ENCODE data around the gene HAS3.

The HAS3 gene

DNA sequence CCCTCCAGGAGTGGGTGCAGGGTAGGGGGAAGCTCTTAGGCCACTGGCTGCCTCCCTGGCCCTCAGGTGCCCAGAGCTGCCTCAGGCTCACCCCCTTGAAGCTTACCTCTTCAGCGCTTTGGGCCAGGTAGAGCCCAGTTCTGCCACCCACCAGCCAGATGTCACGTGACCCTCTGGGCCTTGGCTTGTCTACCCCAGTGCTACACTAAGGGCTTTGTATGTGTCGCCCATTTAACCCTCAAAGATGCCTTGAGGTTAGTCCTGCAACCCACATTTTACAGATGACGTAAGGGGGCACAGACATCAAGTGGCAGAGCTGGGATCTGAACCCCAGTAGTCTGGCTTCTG is 3.4 kb downstream of the HAS3 start:
- ChIA-PET CTCF (interaction anchor here (0.7 to 1.9 kb wide), 3 partner anchors 15 to 206 kb away, joined by 3 to 19 read pairs (median 3); no protein-coding TSS in a partner anchor), POLR2A (interaction anchor here (1.3 kb wide), 1 partner anchor 24 kb away, joined by 3 read pairs; no protein-coding TSS in a partner anchor)
- Histone ChIP-seq H3K27ac (ENCODE audit: extremely low read depth, low read depth, low read length) (no peak overlapping the region), H3K4me3 (ENCODE audit: low read depth, low read length) (no peak overlapping the region), H3K4me1 (ENCODE audit: control insufficient read depth, insufficient read depth, low read length) (no peaks in the 10 kb centered on the region; the same call in 1 of the 2 replicates), H3K36me3 (ENCODE audit: control insufficient read depth in 2 of 2, insufficient read depth in 1 of 2, low read length in 2 of 2) (peaks cover 0 to 21% of the 10 kb centered on the region in 2 experiments; a peak in 1 of 3 replicates), H3K9me3 (ENCODE audit: control insufficient read depth, insufficient read depth, low read depth, low read length) (no peaks in the 10 kb centered on the region)
- TF ChIP-seq ZNF423 (tag by site-specific recombination; IDR thresholded peaks at IDR 0.05) (no peak), ZBTB1 (tag by site-specific recombination; IDR thresholded peaks at IDR 0.05) (no peak), ZSCAN30 (tag by site-specific recombination; IDR thresholded peaks at IDR 0.05) (no peak), ZNF626 (tag by site-specific recombination; IDR thresholded peaks at IDR 0.05) (no peak), ZBTB48 (tag by site-specific recombination; IDR thresholded peaks at IDR 0.05) (no peak), TSHZ1 (tag by site-specific recombination; IDR thresholded peaks at IDR 0.05; ENCODE audit: borderline replicate concordance) (no peak), ZNF501 (tag by site-specific recombination; IDR thresholded peaks at IDR 0.05) (no peak), ZNF174 (tag by site-specific recombination; IDR thresholded peaks at IDR 0.05) (no peak), ZNF747 (tag by site-specific recombination; IDR thresholded peaks at IDR 0.05) (no peak), ZNF223 (tag by site-specific recombination; IDR thresholded peaks at IDR 0.05) (no peak), ZSCAN4 (tag by site-specific recombination; IDR thresholded peaks at IDR 0.05) (no peak), ZNF23 (tag by site-specific recombination; IDR thresholded peaks at IDR 0.05; ENCODE audit: borderline replicate concordance) (no peak)
- TF ChIP-seq, protein P1, sequence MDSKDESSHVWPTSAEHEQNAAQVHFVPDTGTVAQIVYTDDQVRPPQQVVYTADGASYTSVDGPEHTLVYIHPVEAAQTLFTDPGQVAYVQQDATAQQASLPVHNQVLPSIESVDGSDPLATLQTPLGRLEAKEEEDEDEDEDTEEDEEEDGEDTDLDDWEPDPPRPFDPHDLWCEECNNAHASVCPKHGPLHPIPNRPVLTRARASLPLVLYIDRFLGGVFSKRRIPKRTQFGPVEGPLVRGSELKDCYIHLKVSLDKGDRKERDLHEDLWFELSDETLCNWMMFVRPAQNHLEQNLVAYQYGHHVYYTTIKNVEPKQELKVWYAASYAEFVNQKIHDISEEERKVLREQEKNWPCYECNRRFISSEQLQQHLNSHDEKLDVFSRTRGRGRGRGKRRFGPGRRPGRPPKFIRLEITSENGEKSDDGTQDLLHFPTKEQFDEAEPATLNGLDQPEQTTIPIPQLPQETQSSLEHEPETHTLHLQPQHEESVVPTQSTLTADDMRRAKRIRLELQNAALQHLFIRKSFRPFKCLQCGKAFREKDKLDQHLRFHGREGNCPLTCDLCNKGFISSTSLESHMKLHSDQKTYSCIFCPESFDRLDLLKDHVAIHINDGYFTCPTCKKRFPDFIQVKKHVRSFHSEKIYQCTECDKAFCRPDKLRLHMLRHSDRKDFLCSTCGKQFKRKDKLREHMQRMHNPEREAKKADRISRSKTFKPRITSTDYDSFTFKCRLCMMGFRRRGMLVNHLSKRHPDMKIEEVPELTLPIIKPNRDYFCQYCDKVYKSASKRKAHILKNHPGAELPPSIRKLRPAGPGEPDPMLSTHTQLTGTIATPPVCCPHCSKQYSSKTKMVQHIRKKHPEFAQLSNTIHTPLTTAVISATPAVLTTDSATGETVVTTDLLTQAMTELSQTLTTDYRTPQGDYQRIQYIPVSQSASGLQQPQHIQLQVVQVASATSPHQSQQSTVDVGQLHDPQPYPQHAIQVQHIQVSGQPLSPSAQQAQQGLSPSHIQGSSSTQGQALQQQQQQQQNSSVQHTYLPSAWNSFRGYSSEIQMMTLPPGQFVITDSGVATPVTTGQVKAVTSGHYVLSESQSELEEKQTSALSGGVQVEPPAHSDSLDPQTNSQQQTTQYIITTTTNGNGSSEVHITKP (tag by site-specific recombination; IDR thresholded peaks at IDR 0.05) = no peak
- TF ChIP-seq, protein P2, sequence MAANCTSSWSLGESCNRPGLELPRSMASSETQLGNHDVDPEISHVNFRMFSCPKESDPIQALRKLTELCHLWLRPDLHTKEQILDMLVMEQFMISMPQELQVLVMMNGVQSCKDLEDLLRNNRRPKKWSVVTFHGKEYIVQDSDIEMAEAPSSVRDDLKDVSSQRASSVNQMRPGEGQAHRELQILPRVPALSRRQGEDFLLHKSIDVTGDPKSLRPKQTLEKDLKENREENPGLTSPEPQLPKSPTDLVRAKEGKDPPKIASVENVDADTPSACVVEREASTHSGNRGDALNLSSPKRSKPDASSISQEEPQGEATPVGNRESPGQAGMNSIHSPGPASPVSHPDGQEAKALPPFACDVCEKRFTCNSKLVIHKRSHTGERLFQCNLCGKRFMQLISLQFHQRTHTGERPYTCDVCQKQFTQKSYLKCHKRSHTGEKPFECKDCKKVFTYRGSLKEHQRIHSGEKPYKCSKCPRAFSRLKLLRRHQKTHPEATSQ (tag by site-specific recombination; IDR thresholded peaks at IDR 0.05) = no peak
- TF ChIP-seq, protein P3, sequence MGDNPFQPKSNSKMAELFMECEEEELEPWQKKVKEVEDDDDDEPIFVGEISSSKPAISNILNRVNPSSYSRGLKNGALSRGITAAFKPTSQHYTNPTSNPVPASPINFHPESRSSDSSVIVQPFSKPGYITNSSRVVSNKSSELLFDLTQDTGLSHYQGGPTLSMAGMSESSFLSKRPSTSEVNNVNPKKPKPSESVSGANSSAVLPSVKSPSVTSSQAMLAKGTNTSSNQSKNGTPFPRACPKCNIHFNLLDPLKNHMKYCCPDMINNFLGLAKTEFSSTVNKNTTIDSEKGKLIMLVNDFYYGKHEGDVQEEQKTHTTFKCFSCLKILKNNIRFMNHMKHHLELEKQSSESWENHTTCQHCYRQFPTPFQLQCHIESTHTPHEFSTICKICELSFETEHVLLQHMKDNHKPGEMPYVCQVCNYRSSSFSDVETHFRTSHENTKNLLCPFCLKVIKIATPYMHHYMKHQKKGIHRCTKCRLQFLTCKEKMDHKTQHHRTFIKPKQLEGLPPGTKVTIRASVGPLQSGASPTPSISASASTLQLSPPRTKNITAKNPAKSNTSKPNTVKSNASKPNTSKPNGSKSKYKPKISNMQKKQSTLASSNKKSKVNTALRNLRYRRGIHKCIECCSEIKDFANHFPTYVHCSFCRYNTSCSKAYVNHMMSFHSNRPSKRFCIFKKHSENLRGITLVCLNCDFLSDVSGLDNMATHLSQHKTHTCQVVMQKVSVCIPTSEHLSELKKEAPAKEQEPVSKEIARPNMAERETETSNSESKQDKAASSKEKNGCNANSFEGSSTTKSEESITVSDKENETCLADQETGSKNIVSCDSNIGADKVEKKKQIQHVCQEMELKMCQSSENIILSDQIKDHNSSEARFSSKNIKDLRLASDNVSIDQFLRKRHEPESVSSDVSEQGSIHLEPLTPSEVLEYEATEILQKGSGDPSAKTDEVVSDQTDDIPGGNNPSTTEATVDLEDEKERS (tag by site-specific recombination; IDR thresholded peaks at IDR 0.05) = no peak
